Tibial nerve (tissue), 4 donors: ENCODE measurements around the gene SCN3B.

ENCODE experiments used
- CTCF ChIP-seq, 5 experiments: fragments of 200-600 bp in 3 of 5; fragments of 450-650 bp in 2 of 5; sonication (generic) in 3 of 5; IDR thresholded peaks; one replicate each; pipeline ENCODE4 v1.5.1; 2016 to 2019; ENCODE audit warnings: antibody characterized with exemption in 5 of 5, mild to moderate bottlenecking in 3 of 5, moderate library complexity in 2 of 5
- EP300 ChIP-seq, 2 donors: sonication (generic); formaldehyde crosslinking; IDR thresholded peaks; one replicate each; pipeline ENCODE4 v1.6.1; 2017; ENCODE audit warnings: antibody characterized with exemption in 2 of 2, mild to moderate bottlenecking in 1 of 2
- POLR2A ChIP-seq, 2 donors: fragments of 450-650 bp; IDR thresholded peaks; one replicate each; pipeline ENCODE4 v1.6.1; 2017; ENCODE audit warnings: antibody characterized with exemption in 2 of 2, mild to moderate bottlenecking in 2 of 2, moderate library complexity in 2 of 2

GRCh38 chr11:123630126-123630608 lies 24.3 kb downstream of the SCN3B start:
- TF ChIP-seq CTCF (IDR thresholded peaks at IDR 0.05) (no peak), POLR2A (IDR thresholded peaks at IDR 0.05) (no peak), EP300 (IDR thresholded peaks at IDR 0.05) (no peak)
